Trophoblast cell (in vitro differentiated cells and primary cell): ENCODE results near the gene RHBG.
A peak's percentile ranks its signal among the peaks of the same experiment; 100 is the strongest.

Experiments
- DNase-seq, 2 donors: peaks; one replicate each; pipeline ENCODE4 v3.0.0-alpha.2; 2016
- H2AFZ ChIP-seq: 2 replicates; pipeline ENCODE4 v1.6.1; 2013; ENCODE audit warnings: low read length, moderate library complexity, mild to moderate bottlenecking; ENCODE audit not compliant: insufficient read depth, poor library complexity
- H2AK5ac ChIP-seq: 2 replicates; pipeline ENCODE4 v1.6.1; 2013; ENCODE audit warnings: mild to moderate bottlenecking, low read length
- H2BK120ac ChIP-seq: 2 replicates; pipeline ENCODE4 v1.6.1; 2013; ENCODE audit warnings: low read length, mild to moderate bottlenecking, moderate library complexity; ENCODE audit not compliant: insufficient read depth, poor library complexity
- H2BK12ac ChIP-seq: 2 replicates; pipeline ENCODE4 v1.6.1; 2013; ENCODE audit warnings: mild to moderate bottlenecking, low read length, moderate library complexity
- H2BK5ac ChIP-seq: 2 replicates; pipeline ENCODE4 v1.6.1; 2013; ENCODE audit warnings: low read length, low read depth, moderate library complexity, mild to moderate bottlenecking; ENCODE audit not compliant: poor library complexity
- H3K14ac ChIP-seq: 2 replicates; pipeline ENCODE4 v1.6.1; 2013; ENCODE audit warnings: mild to moderate bottlenecking, low read length
- H3K18ac ChIP-seq: 2 replicates; pipeline ENCODE4 v1.6.1; 2013; ENCODE audit warnings: mild to moderate bottlenecking, low read length
- H3K23ac ChIP-seq: 2 replicates; pipeline ENCODE4 v1.6.1; 2013; ENCODE audit warnings: low read length
- H3K27ac ChIP-seq: 2 replicates; pipeline ENCODE4 v1.5.1; 2013; ENCODE audit warnings: low read depth, mild to moderate bottlenecking, inconsistent platforms, low read length, moderate library complexity
- H3K27me3 ChIP-seq: 2 replicates; pipeline ENCODE4 v1.6.1; 2013; ENCODE audit warnings: inconsistent platforms, mild to moderate bottlenecking, low read length, moderate library complexity; ENCODE audit not compliant: insufficient read depth
- H3K36me3 ChIP-seq, 2 experiments: 1 replicate in 1 of 2; 2 replicates in 1 of 2; pipeline ENCODE4 v1.6.1; 2013; ENCODE audit warnings: low read length in 2 of 2, mild to moderate bottlenecking in 2 of 2, moderate library complexity in 1 of 2; ENCODE audit not compliant: insufficient read depth in 2 of 2, control insufficient read depth in 1 of 2
- H3K4ac ChIP-seq: 2 replicates; pipeline ENCODE4 v1.6.1; 2013; ENCODE audit warnings: low read depth, mild to moderate bottlenecking, low read length, moderate library complexity
- H3K4me1 ChIP-seq, 2 experiments: 1 replicate in 1 of 2; 2 replicates in 1 of 2; pipeline ENCODE4 v1.6.1; 2013; ENCODE audit warnings: low read length in 2 of 2, mild to moderate bottlenecking in 2 of 2, moderate library complexity in 1 of 2; ENCODE audit not compliant: insufficient read depth in 2 of 2, control insufficient read depth in 1 of 2
- H3K4me2 ChIP-seq: 2 replicates; pipeline ENCODE4 v1.6.1; 2013; ENCODE audit warnings: inconsistent platforms, mild to moderate bottlenecking, low read length, moderate library complexity
- H3K4me3 ChIP-seq: 2 replicates; pipeline ENCODE4 v1.5.1; 2013; ENCODE audit warnings: mild to moderate bottlenecking, low read depth, low read length, inconsistent platforms
- H3K79me1 ChIP-seq: one replicate; pipeline ENCODE4 v1.6.1; 2013; ENCODE audit warnings: low read length
- H3K79me2 ChIP-seq: 2 replicates; pipeline ENCODE4 v1.6.1; 2013; ENCODE audit warnings: low read length, mild to moderate bottlenecking; ENCODE audit not compliant: control insufficient read depth, insufficient read depth, poor library complexity
- H3K9ac ChIP-seq: 2 replicates; pipeline ENCODE4 v1.6.1; 2013; ENCODE audit warnings: mild to moderate bottlenecking, low read length
- H3K9me3 ChIP-seq: 2 replicates; pipeline ENCODE4 v1.6.1; 2013; ENCODE audit warnings: low read depth, mild to moderate bottlenecking, control low read depth, inconsistent platforms, low read length; ENCODE audit not compliant: insufficient read depth
- H4K12ac ChIP-seq: 2 replicates; pipeline ENCODE4 v1.6.1; 2013; ENCODE audit warnings: low read depth, mild to moderate bottlenecking, low read length, moderate library complexity
- H4K8ac ChIP-seq: 2 replicates; pipeline ENCODE4 v1.6.1; 2013; ENCODE audit warnings: low read depth, mild to moderate bottlenecking, low read length, moderate library complexity
- H4K91ac ChIP-seq: one replicate; pipeline ENCODE4 v1.6.1; 2013; ENCODE audit warnings: low read depth, mild to moderate bottlenecking, low read length, moderate library complexity
- WGBS: extraction: QIAGEN DNeasy Blood & Tissue Kit; methylation state at CpG from one replicate; pipeline ENCODE4 v1.1.7; 2013; ENCODE audit warnings: missing lambda C conversion rate; ENCODE audit not compliant: insufficient read length, insufficient coverage; ENCODE audit errors: extremely low coverage; 5-methylcytosine and 5-hydroxymethylcytosine counted together

RHBG gene

DNA sequence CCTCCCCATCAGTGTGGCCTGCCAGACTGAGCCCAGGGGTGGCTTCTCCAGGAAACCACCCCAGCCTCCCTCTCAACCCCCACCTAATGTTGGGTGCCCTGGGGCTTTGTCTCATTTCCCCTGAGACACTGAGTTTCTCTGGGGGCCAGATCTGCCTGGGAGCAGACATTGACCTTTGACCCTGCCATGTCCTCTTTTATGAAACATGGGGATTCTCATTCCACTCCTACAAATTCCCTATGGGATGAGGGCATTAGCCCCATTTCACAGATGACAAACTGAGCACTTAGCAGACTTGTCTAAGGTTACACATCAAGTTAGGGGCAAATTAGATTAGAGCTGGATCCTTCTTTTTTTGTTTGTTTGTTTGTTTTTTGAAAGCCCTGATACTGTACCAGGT, 24.1 kb downstream of the RHBG start:
- Histone ChIP-seq H3K27me3 (peaks cover under 1% of the 10 kb centered on the region), H4K91ac (no peak overlapping the region), H3K14ac (no peak overlapping the region), H2BK12ac (no peak overlapping the region), H2BK5ac (no peak overlapping the region), H3K4me3 (no peak overlapping the region), H4K12ac (no peak overlapping the region), H3K9ac (no peak overlapping the region), H3K79me2 (peaks cover 4% of the 10 kb centered on the region), H3K23ac (no peak overlapping the region), H2BK120ac (no peak overlapping the region), H4K8ac (peak overlapping the region; percentile 32), H3K4me2 (no peak overlapping the region), H3K36me3 (no peaks in the 10 kb centered on the region), H2AFZ (no peak overlapping the region), H3K9me3 (peaks cover 3% of the 10 kb centered on the region), H3K27ac (no peak overlapping the region), H2AK5ac (no peak overlapping the region), H3K79me1 (peaks cover 8% of the 10 kb centered on the region), H3K18ac (no peak overlapping the region), H3K4ac (no peak overlapping the region), H3K4me1 (peaks cover 13 to 17% of the 10 kb centered on the region in 2 experiments)
- DNase-seq, result no peak

DNA sequence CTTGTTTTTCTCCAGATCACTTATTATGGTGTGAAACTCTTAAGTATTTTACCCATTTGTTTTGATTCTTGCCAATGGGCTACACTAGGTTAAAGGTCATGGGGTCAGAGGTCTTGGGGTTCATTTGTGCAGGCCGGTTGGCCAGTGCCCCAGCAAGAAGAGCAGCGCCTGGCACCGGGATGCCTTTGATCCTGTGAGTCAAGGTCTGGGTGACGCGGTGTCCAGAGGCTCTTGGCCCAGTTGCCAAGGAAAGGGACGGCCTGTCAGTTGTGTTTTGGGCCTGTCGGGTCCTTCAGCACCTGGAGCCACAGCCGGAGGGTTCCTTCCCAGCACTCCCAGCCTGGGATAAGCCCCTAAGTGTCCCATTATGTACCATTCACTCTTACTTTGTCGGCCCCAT, 25.1 kb downstream of the RHBG start:
- H3K79me1 ChIP-seq, result peaks cover 2% of the 10 kb centered on the region
- no peak for DNase-seq
- no peak overlapping the region for H3K18ac ChIP-seq
- peaks cover 3% of the 10 kb centered on the region for H3K9me3 ChIP-seq
- no peak overlapping the region for H2BK5ac ChIP-seq
- peaks cover 8 to 12% of the 10 kb centered on the region in 2 experiments for H3K4me1 ChIP-seq
- H4K91ac ChIP-seq, result no peak overlapping the region
- H2BK12ac ChIP-seq, result no peak overlapping the region
- no peak overlapping the region for H2AFZ ChIP-seq
- no peak overlapping the region for H2BK120ac ChIP-seq
- no peak overlapping the region for H4K8ac ChIP-seq
- no peak overlapping the region for H3K27ac ChIP-seq
- no peak overlapping the region for H3K4me3 ChIP-seq
- H3K9ac ChIP-seq, result no peak overlapping the region
- H3K23ac ChIP-seq, result no peak overlapping the region
- WGBS, result no CpG with 5 or more reads among the region's 9 CpGs
- peaks cover 2% of the 10 kb centered on the region for H3K79me2 ChIP-seq
- H3K27me3 ChIP-seq, result no peaks in the 10 kb centered on the region
- no peak overlapping the region for H3K14ac ChIP-seq
- no peak overlapping the region for H3K4ac ChIP-seq
- H4K12ac ChIP-seq, result no peak overlapping the region
- no peak overlapping the region for H2AK5ac ChIP-seq
- no peaks in the 10 kb centered on the region for H3K36me3 ChIP-seq
- no peak overlapping the region for H3K4me2 ChIP-seq

DNA sequence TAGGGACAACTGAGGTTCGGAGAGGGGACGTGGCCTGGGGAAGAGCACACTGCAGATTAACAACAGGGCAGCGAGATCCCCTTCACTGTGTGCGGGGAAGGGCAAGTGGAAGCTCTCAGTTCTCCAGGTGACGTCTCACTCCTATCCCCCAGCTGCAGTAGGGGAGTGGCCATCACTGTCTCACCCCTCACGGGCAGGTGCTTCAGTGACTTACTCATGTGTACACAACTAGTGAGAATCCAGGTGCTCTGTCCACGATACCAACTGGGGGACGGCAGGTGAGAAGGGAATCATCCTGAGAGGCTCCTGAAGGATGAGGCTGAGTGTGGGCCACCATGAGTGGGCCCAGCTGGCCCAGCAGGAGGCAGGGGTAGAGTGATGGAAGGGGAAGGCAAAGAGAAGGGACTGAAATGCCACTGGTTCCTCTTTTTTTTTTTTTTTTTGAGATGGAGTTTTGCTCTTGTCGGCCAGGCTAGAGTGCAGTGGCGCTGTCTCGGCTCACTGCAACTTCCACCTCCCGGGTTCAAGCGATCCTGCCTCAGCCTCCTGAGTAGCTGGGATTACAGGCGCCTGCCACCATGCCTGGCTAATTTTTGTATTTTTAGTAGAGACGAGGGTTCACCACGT, 25.9 kb downstream of the RHBG start:
- Histone ChIP-seq H3K27ac (no peak overlapping the region), H3K23ac (no peak overlapping the region), H3K18ac (no peak overlapping the region), H2BK120ac (no peak overlapping the region), H3K36me3 (no peaks in the 10 kb centered on the region), H3K79me1 (peaks cover 2% of the 10 kb centered on the region), H3K4me3 (no peak overlapping the region), H2AK5ac (no peak overlapping the region), H4K91ac (no peak overlapping the region), H2AFZ (no peak overlapping the region), H3K79me2 (peaks cover 2% of the 10 kb centered on the region), H3K4me2 (no peak overlapping the region), H3K4me1 (peaks cover 8 to 12% of the 10 kb centered on the region in 2 experiments), H3K9me3 (peaks cover 3% of the 10 kb centered on the region), H4K12ac (no peak overlapping the region), H3K14ac (no peak overlapping the region), H2BK12ac (no peak overlapping the region), H3K9ac (no peak overlapping the region), H3K27me3 (no peaks in the 10 kb centered on the region), H4K8ac (no peak overlapping the region), H3K4ac (no peak overlapping the region), H2BK5ac (no peak overlapping the region)
- WGBS, result no CpG with 5 or more reads among the region's 16 CpGs
- DNase-seq, result no peak

GRCh38 chr1:156399355-156400125, 30.5 kb downstream of the RHBG start:
- Histone ChIP-seq H4K91ac (no peak overlapping the region), H2BK12ac (no peak overlapping the region), H4K12ac (no peak overlapping the region), H3K79me1 (no peaks in the 10 kb centered on the region), H3K9me3 (no peaks in the 10 kb centered on the region), H3K27ac (no peak overlapping the region), H2AFZ (no peak overlapping the region), H3K4ac (no peak overlapping the region), H3K14ac (no peak overlapping the region), H4K8ac (no peak overlapping the region), H2BK120ac (no peak overlapping the region), H2BK5ac (no peak overlapping the region), H3K23ac (no peak overlapping the region), H3K4me1 (peaks cover 2 to 4% of the 10 kb centered on the region in 2 experiments), H3K79me2 (no peaks in the 10 kb centered on the region), H3K27me3 (no peaks in the 10 kb centered on the region), H3K18ac (no peak overlapping the region), H3K36me3 (no peaks in the 10 kb centered on the region), H3K4me2 (no peak overlapping the region), H2AK5ac (no peak overlapping the region), H3K9ac (no peak overlapping the region), H3K4me3 (no peak overlapping the region)
- no peak for DNase-seq
- WGBS, result no CpG with 5 or more reads among the region's 10 CpGs
